Hepatocyte (in vitro differentiated cells): Measurements from ENCODE around the gene DUSP2. TPM values are rescaled to one million over a fixed set of nuclear protein-coding genes. Genes with fewer than 3 reads are reported as not detected.

Experiments
- DNase-seq: peaks from one replicate; pipeline ENCODE4 v3.0.0-alpha.2; 2016; ENCODE audit warnings: low spot score
- H2AFZ ChIP-seq: fragments of 200-600 bp; sonication (generic); 2 replicates; pipeline ENCODE4 v1.6.0; 2016; ENCODE audit warnings: antibody characterized with exemption, mild to moderate bottlenecking
- H3K27ac ChIP-seq: fragments of 200-600 bp; sonication (generic); 2 replicates; pipeline ENCODE4 v1.5.1; 2016; ENCODE audit warnings: mild to moderate bottlenecking
- H3K27me3 ChIP-seq: fragments of 200-600 bp; sonication (generic); 2 replicates; pipeline ENCODE4 v1.6.1; 2016
- H3K36me3 ChIP-seq: fragments of 200-600 bp; sonication (generic); replicated peaks from 2 replicates; pipeline ENCODE4 v1.5.1; 2016; ENCODE audit warnings: low read depth; ENCODE audit not compliant: insufficient read depth
- H3K4me1 ChIP-seq: fragments of 200-600 bp; sonication (generic); 2 replicates; pipeline ENCODE4 v1.5.1; 2016; ENCODE audit warnings: mild to moderate bottlenecking, moderate library complexity; ENCODE audit not compliant: insufficient read depth
- H3K4me2 ChIP-seq: fragments of 200-600 bp; sonication (generic); 2 replicates; pipeline ENCODE4 v1.6.0; 2016
- H3K4me3 ChIP-seq: fragments of 200-600 bp; sonication (generic); 2 replicates; pipeline ENCODE4 v1.5.1; 2016; ENCODE audit warnings: mild to moderate bottlenecking
- H3K79me2 ChIP-seq: fragments of 200-600 bp; sonication (generic); 2 replicates; pipeline ENCODE4 v1.6.0; 2017; ENCODE audit warnings: mild to moderate bottlenecking
- H3K9me2 ChIP-seq: fragments of 200-600 bp; sonication (generic); replicated peaks from 2 replicates; pipeline ENCODE4 v1.6.0; 2017; ENCODE audit warnings: mild to moderate bottlenecking; ENCODE audit not compliant: insufficient read depth
- H3K9me3 ChIP-seq: fragments of 200-600 bp; sonication (generic); 2 replicates; pipeline ENCODE4 v1.5.1; 2016; ENCODE audit warnings: low read depth, mild to moderate bottlenecking
- H4K20me1 ChIP-seq: fragments of 200-600 bp; sonication (generic); 2 replicates; pipeline ENCODE4 v1.6.0; 2016; ENCODE audit warnings: mild to moderate bottlenecking; ENCODE audit not compliant: insufficient read depth, poor library complexity, severe bottlenecking
- EZH2 ChIP-seq: fragments of 200-600 bp; sonication (generic); IDR thresholded peaks from 2 replicates; pipeline ENCODE4 v1.6.1; 2016; ENCODE audit warnings: antibody characterized with exemption, mild to moderate bottlenecking, borderline replicate concordance
- EZH2phosphoT487 ChIP-seq: fragments of 200-600 bp; sonication (generic); IDR thresholded peaks from one replicate; pipeline ENCODE4 v1.6.1; 2018; ENCODE audit warnings: antibody characterized with exemption, mild to moderate bottlenecking, low read depth, moderate library complexity; ENCODE audit not compliant: unreplicated experiment, severe bottlenecking
- WGBS: methylation state at CpG from one replicate; pipeline ENCODE4 v1.1.6; 2016; ENCODE audit warnings: low lambda C conversion rate; ENCODE audit errors: missing lambda C conversion rate; 5-methylcytosine and 5-hydroxymethylcytosine counted together
- polyA plus RNA-seq: library from polyadenylated mRNA; unstranded; fragments of >200 nt; fragmentation: Nextera tagmentation; extraction: Ambion mirVana; gene quantifications from 2 replicates; pipeline ENCODE4 v1.2.1, GENCODE V29; 2016
- total RNA-seq: library from RNA; depleted of rRNA; stranded (reverse); fragments of >200 nt; gene quantifications from 2 replicates; pipeline ENCODE4 v1.2.3, GENCODE V29; 2014
- TF ChIP-seq, protein P1 (sequence below): fragments of 200-600 bp; sonication (generic); IDR thresholded peaks from 2 replicates; pipeline ENCODE4 v1.5.1; 2016; ENCODE audit warnings: antibody characterized with exemption, mild to moderate bottlenecking; ENCODE audit not compliant: poor library complexity

DUSP2 gene
- total and polyA plus RNA-seq, 2 experiments from 2014 or later, result 11.3 to 24.0 TPM

DNA sequence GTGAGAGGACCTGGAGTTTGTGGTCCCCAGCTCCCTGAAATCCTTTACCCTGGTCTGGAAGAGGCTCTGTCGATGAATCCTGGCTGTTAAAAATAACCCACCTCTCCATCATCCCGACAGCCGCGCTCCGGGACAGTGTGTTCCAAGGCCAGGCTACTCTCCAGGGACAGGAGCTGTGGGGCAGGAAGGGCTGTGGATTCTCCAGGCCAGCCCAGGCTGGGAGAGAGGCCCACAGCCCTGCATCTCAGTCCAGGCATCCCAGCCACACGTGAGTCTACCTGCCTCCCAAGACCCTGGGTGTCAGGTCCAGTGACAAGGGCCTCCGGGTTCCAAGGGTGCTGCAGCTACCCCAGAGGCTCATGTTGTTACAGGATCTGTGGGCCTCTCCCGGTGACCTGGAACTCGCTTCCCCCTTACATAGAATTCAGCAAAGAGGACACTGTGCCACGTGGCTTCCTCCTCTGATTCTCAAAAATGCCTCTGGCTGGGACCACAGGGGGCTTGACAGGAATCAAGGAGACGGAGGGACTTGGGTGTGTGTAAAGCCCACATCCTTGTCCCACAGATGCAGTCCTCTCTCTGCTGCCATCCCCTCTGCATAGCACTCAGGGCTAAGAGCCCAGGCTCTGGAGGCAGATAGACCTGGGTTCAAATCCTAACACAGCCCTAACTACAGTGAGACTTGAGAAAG, 46.2 kb downstream of the DUSP2 start:
- H3K27me3 ChIP-seq, result no peaks in the 10 kb centered on the region
- no peak overlapping the region for H3K4me3 ChIP-seq
- no peaks in the 10 kb centered on the region for H3K79me2 ChIP-seq
- WGBS, result 76% methylated on average over 11 of the region's 11 CpGs
- no peaks in the 10 kb centered on the region for H4K20me1 ChIP-seq
- DNase-seq, result no peak
- H3K27ac ChIP-seq, result no peak overlapping the region
- TF ChIP-seq EZH2, result no peak
- TF ChIP-seq, protein P1, sequence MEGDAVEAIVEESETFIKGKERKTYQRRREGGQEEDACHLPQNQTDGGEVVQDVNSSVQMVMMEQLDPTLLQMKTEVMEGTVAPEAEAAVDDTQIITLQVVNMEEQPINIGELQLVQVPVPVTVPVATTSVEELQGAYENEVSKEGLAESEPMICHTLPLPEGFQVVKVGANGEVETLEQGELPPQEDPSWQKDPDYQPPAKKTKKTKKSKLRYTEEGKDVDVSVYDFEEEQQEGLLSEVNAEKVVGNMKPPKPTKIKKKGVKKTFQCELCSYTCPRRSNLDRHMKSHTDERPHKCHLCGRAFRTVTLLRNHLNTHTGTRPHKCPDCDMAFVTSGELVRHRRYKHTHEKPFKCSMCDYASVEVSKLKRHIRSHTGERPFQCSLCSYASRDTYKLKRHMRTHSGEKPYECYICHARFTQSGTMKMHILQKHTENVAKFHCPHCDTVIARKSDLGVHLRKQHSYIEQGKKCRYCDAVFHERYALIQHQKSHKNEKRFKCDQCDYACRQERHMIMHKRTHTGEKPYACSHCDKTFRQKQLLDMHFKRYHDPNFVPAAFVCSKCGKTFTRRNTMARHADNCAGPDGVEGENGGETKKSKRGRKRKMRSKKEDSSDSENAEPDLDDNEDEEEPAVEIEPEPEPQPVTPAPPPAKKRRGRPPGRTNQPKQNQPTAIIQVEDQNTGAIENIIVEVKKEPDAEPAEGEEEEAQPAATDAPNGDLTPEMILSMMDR, result no peak
- TF ChIP-seq EZH2phosphoT487, result no peak
- no peaks in the 10 kb centered on the region for H3K36me3 ChIP-seq
- H3K9me3 ChIP-seq, result no peaks in the 10 kb centered on the region
- H3K4me2 ChIP-seq, result no peak overlapping the region
- H2AFZ ChIP-seq, result no peak overlapping the region
- no peaks in the 10 kb centered on the region for H3K9me2 ChIP-seq
- no peaks in the 10 kb centered on the region for H3K4me1 ChIP-seq

GRCh38 chr2:96097951-96098823, 47.1 kb downstream of the DUSP2 start:
- Histone ChIP-seq H4K20me1 (no peaks in the 10 kb centered on the region), H3K79me2 (no peaks in the 10 kb centered on the region), H3K4me3 (no peak overlapping the region), H3K27ac (no peak overlapping the region), H3K9me3 (no peaks in the 10 kb centered on the region), H3K4me1 (no peaks in the 10 kb centered on the region), H3K36me3 (no peaks in the 10 kb centered on the region), H3K9me2 (no peaks in the 10 kb centered on the region), H3K27me3 (no peaks in the 10 kb centered on the region), H3K4me2 (no peak overlapping the region), H2AFZ (no peak overlapping the region)
- no peak for TF ChIP-seq EZH2
- TF ChIP-seq EZH2phosphoT487, result no peak
- TF ChIP-seq, protein P1, result no peak
- DNase-seq, result no peak
- WGBS, result 74% methylated on average over 7 of the region's 7 CpGs

GRCh38 chr2:96097441-96097840, 47.8 kb downstream of the DUSP2 start:
- no peak overlapping the region for H2AFZ ChIP-seq
- no peak overlapping the region for H3K4me2 ChIP-seq
- H3K9me2 ChIP-seq, result no peaks in the 10 kb centered on the region
- H3K9me3 ChIP-seq, result no peaks in the 10 kb centered on the region
- H3K4me3 ChIP-seq, result no peak overlapping the region
- no peaks in the 10 kb centered on the region for H3K4me1 ChIP-seq
- H3K36me3 ChIP-seq, result no peaks in the 10 kb centered on the region
- WGBS, result 89% methylated on average over 5 of the region's 5 CpGs
- H3K27me3 ChIP-seq, result no peaks in the 10 kb centered on the region
- no peak overlapping the region for H3K27ac ChIP-seq
- no peaks in the 10 kb centered on the region for H4K20me1 ChIP-seq
- TF ChIP-seq EZH2 (no peak), EZH2phosphoT487 (no peak)
- TF ChIP-seq, protein P1, result no peak
- no peak for DNase-seq
- H3K79me2 ChIP-seq, result no peaks in the 10 kb centered on the region
